ENCODE measurements around the gene TPI1. TPM values are rescaled to one million over a fixed set of nuclear protein-coding genes. Genes with fewer than 3 reads are reported as not detected.
A peak's percentile ranks its signal among the peaks of the same experiment; 100 is the strongest.

TPI1 gene
- total RNA-seq, 1 experiment from 2014 or later, result 1,045 TPM

DNA sequence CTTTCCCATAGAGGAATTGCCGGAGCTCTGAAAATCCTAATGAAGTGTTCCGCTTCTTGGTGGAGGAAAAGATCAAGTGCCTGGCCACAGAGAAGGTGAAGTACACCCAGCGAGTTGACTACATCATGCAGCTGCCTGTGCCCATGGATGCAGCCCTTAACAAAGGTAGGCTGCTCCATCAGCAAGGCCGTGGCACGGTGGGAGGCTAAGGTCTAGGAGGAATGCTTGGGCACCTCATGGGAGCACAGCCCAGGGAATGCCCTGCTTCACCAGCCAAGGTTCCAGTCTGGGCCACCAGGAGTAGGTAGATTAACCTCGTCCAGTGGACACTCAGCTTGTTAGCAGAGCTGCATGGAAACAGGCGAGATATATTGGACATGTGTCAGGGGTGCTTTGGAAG, 6.4 kb upstream of the TPI1 start:
- POLR2A ChIA-PET, result no interaction called here
- TF ChIP-seq FOXK1 (CRISPR knock-in tag; IDR thresholded peaks at IDR 0.05) (no peak), MYBL2 (CRISPR knock-in tag; IDR thresholded peaks at IDR 0.05) (no peak), ETV6 (CRISPR knock-in tag; IDR thresholded peaks at IDR 0.05) (no peak), CREM (CRISPR knock-in tag; IDR thresholded peaks at IDR 0.05) (no peak), MXD4 (CRISPR knock-in tag; IDR thresholded peaks at IDR 0.05; ENCODE audit: borderline replicate concordance) (no peak)
- TF ChIP-seq, protein P1, sequence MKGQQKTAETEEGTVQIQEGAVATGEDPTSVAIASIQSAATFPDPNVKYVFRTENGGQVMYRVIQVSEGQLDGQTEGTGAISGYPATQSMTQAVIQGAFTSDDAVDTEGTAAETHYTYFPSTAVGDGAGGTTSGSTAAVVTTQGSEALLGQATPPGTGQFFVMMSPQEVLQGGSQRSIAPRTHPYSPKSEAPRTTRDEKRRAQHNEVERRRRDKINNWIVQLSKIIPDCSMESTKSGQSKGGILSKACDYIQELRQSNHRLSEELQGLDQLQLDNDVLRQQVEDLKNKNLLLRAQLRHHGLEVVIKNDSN (CRISPR knock-in tag; IDR thresholded peaks at IDR 0.05), result no peak
- TF ChIP-seq, protein P2, sequence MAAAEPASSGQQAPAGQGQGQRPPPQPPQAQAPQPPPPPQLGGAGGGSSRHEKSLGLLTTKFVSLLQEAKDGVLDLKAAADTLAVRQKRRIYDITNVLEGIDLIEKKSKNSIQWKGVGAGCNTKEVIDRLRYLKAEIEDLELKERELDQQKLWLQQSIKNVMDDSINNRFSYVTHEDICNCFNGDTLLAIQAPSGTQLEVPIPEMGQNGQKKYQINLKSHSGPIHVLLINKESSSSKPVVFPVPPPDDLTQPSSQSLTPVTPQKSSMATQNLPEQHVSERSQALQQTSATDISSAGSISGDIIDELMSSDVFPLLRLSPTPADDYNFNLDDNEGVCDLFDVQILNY (CRISPR knock-in tag; IDR thresholded peaks at IDR 0.05), result no peak
- ATAC-seq (no peak), DNase-seq (ENCODE audit: low spot score) (no peak)
- CTCF ChIA-PET, result interaction anchor here (0.7 kb wide), 1 partner anchor 8 kb away, joined by 4 read pairs; no protein-coding TSS in a partner anchor
- no peak overlapping the region for H3K4me3 Mint-ChIP-seq
- no peaks in the 10 kb centered on the region for H3K27me3 Mint-ChIP-seq (ENCODE audit: low read depth)
- H3K4me1 Mint-ChIP-seq, result peaks cover 9% of the 10 kb centered on the region
- peaks cover 78% of the 10 kb centered on the region for H3K36me3 Mint-ChIP-seq
- no peak overlapping the region for H3K27ac Mint-ChIP-seq
- H3K9me3 Mint-ChIP-seq, result no peaks in the 10 kb centered on the region

DNA sequence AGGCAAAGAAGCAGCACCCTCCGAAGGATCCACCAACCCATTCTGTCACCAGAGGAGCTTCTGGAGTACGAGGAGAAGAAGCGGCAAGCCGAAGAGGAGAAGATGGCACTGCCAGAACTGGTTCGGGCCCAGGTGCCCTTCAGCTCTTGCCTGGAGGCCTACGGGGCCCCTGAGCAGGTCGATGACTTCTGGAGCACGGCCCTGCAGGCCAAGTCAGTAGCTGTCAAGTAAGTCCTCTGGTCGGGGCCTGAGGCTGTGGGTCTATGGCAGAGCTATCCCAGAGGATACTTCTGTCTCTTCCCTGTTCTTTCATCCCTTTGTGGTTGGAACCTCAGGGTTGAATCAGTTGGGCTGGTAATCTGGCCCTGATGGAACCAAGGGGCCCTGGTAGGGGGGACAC, 5.9 kb upstream of the TPI1 start:
- DNase-seq (ENCODE audit: low spot score), result no peak
- Mint-ChIP-seq H3K4me3 (no peak overlapping the region), H3K36me3 (peaks cover 77% of the 10 kb centered on the region), H3K27me3 (ENCODE audit: low read depth) (no peaks in the 10 kb centered on the region), H3K9me3 (no peaks in the 10 kb centered on the region), H3K27ac (no peak overlapping the region), H3K4me1 (peaks cover 14% of the 10 kb centered on the region)
- POLR2A ChIA-PET, result no interaction called here
- CTCF ChIA-PET, result interaction anchor here (0.7 to 0.8 kb wide), 3 partner anchors 8 to 26 kb away, joined by 3 to 4 read pairs (median 3); no protein-coding TSS in a partner anchor
- no peak for ATAC-seq
- TF ChIP-seq ZNF671 (CRISPR knock-in tag; IDR thresholded peaks at IDR 0.05), result no peak
- TF ChIP-seq, protein P3, sequence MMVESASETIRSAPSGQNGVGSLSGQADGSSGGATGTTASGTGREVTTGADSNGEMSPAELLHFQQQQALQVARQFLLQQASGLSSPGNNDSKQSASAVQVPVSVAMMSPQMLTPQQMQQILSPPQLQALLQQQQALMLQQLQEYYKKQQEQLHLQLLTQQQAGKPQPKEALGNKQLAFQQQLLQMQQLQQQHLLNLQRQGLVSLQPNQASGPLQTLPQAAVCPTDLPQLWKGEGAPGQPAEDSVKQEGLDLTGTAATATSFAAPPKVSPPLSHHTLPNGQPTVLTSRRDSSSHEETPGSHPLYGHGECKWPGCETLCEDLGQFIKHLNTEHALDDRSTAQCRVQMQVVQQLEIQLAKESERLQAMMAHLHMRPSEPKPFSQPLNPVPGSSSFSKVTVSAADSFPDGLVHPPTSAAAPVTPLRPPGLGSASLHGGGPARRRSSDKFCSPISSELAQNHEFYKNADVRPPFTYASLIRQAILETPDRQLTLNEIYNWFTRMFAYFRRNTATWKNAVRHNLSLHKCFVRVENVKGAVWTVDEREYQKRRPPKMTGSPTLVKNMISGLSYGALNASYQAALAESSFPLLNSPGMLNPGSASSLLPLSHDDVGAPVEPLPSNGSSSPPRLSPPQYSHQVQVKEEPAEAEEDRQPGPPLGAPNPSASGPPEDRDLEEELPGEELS (CRISPR knock-in tag; IDR thresholded peaks at IDR 0.05), result no peak

DNA sequence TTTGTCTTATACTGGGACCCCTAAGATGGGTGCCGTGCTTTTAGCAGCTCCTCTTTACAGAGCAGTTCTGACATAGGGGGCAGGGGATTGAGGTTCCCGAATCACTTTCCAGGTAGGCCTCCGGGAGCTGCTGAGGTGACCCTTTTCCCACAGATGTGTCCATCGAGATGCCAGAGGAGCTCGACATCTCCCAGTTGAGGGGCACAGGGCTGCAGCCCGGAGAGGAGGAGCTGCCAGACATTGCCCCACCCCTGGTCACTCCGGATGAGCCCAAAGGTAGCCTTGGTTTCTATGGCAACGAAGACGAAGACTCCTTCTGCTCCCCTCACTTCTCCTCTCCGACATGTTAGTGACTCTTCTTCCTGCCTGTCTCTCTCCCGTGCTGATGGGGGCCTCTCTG, 4.3 kb upstream of the TPI1 start:
- ATAC-seq (no peak), DNase-seq (ENCODE audit: low spot score) (no peak)
- CTCF ChIA-PET, result no interaction called here
- Mint-ChIP-seq H3K36me3 (peaks cover 63% of the 10 kb centered on the region), H3K9me3 (no peaks in the 10 kb centered on the region), H3K4me1 (peaks cover 20% of the 10 kb centered on the region), H3K4me3 (no peak overlapping the region), H3K27ac (peak overlapping the region; percentile 55; the same call in 1 of the 2 replicates), H3K27me3 (ENCODE audit: low read depth) (no peaks in the 10 kb centered on the region)
- TF ChIP-seq TEAD1 (CRISPR knock-in tag; IDR thresholded peaks at IDR 0.05) (no peak), MYBL2 (CRISPR knock-in tag; IDR thresholded peaks at IDR 0.05) (no peak), IRF2 (CRISPR knock-in tag; IDR thresholded peaks at IDR 0.05; ENCODE audit: borderline replicate concordance, low read depth) (no peak)
- TF ChIP-seq, protein P4, sequence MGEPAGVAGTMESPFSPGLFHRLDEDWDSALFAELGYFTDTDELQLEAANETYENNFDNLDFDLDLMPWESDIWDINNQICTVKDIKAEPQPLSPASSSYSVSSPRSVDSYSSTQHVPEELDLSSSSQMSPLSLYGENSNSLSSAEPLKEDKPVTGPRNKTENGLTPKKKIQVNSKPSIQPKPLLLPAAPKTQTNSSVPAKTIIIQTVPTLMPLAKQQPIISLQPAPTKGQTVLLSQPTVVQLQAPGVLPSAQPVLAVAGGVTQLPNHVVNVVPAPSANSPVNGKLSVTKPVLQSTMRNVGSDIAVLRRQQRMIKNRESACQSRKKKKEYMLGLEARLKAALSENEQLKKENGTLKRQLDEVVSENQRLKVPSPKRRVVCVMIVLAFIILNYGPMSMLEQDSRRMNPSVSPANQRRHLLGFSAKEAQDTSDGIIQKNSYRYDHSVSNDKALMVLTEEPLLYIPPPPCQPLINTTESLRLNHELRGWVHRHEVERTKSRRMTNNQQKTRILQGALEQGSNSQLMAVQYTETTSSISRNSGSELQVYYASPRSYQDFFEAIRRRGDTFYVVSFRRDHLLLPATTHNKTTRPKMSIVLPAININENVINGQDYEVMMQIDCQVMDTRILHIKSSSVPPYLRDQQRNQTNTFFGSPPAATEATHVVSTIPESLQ (CRISPR knock-in tag; IDR thresholded peaks at IDR 0.05), result no peak
- POLR2A ChIA-PET, result interaction anchor here (1.2 kb wide), 2 partner anchors 9 to 11 kb away, joined by 3 read pairs; partner anchors contain the start of gene USP5

DNA sequence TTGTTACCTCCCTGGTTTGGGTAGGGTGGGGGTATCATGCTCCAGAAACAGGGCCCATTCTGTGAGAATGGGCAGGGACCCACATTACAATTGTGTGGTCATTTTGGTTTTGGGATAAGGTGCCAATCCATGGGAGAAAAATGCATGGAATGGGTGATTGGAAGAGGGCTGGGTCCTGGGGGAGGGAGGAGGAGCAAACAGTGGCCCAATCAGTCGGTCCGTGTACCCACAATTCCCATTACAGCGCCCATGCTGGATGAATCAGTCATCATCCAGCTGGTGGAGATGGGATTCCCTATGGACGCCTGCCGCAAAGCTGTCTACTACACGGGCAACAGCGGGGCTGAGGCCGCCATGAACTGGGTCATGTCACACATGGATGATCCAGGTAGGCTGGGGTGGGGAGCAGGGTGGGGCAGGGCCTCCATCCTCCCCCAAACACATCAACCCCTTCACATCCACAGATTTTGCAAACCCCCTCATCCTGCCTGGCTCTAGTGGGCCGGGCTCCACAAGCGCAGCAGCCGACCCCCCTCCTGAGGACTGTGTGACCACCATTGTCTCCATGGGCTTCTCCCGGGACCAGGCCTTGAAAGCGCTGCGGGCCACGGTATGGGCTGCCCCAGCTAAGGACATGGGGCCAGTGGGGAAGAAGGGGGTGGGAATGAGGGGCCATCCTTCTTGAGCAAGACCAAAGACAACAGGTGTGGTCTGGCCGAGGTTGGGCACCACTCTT, 3.6 kb upstream of the TPI1 start:
- peak overlapping the region; percentile 55; the same call in 1 of the 2 replicates for H3K27ac Mint-ChIP-seq
- POLR2A ChIA-PET, result interaction anchor here (1.2 to 1.4 kb wide), 3 partner anchors 8 to 13 kb away, joined by 3 read pairs; partner anchors contain the start of genes CDCA3 and USP5
- TF ChIP-seq ELF4 (CRISPR knock-in tag; IDR thresholded peaks at IDR 0.05; ENCODE audit: low read depth) (no peak), GTF2I (CRISPR knock-in tag; conservative IDR thresholded peaks at IDR 0.05) (no peak), ZNF121 (CRISPR knock-in tag; IDR thresholded peaks at IDR 0.05) (no peak), IRF2 (CRISPR knock-in tag; IDR thresholded peaks at IDR 0.05; ENCODE audit: borderline replicate concordance, low read depth) (no peak), NFE2L1 (CRISPR knock-in tag; IDR thresholded peaks at IDR 0.05) (no peak), JUN (CRISPR knock-in tag; IDR thresholded peaks at IDR 0.05) (no peak)
- TF ChIP-seq, protein P5, sequence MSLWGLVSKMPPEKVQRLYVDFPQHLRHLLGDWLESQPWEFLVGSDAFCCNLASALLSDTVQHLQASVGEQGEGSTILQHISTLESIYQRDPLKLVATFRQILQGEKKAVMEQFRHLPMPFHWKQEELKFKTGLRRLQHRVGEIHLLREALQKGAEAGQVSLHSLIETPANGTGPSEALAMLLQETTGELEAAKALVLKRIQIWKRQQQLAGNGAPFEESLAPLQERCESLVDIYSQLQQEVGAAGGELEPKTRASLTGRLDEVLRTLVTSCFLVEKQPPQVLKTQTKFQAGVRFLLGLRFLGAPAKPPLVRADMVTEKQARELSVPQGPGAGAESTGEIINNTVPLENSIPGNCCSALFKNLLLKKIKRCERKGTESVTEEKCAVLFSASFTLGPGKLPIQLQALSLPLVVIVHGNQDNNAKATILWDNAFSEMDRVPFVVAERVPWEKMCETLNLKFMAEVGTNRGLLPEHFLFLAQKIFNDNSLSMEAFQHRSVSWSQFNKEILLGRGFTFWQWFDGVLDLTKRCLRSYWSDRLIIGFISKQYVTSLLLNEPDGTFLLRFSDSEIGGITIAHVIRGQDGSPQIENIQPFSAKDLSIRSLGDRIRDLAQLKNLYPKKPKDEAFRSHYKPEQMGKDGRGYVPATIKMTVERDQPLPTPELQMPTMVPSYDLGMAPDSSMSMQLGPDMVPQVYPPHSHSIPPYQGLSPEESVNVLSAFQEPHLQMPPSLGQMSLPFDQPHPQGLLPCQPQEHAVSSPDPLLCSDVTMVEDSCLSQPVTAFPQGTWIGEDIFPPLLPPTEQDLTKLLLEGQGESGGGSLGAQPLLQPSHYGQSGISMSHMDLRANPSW (CRISPR knock-in tag; conservative IDR thresholded peaks at IDR 0.05; ENCODE audit: low read depth), result no peak
- TF ChIP-seq, protein P6, sequence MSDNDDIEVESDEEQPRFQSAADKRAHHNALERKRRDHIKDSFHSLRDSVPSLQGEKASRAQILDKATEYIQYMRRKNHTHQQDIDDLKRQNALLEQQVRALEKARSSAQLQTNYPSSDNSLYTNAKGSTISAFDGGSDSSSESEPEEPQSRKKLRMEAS (CRISPR knock-in tag; IDR thresholded peaks at IDR 0.05), result no peak

More for the DNA sequence above, 3.6 kb upstream of the TPI1 start:
- ATAC-seq (no peak), DNase-seq (ENCODE audit: low spot score) (no peak)
- Mint-ChIP-seq H3K36me3 (peaks cover 63% of the 10 kb centered on the region), H3K4me3 (no peak overlapping the region), H3K4me1 (peaks cover 25% of the 10 kb centered on the region), H3K9me3 (no peaks in the 10 kb centered on the region), H3K27me3 (ENCODE audit: low read depth) (no peaks in the 10 kb centered on the region)
- CTCF ChIA-PET, result no interaction called here

Measured in WTC11 (cell line).